Esophagus muscularis mucosa (tissue), 4 donors: ENCODE results near the gene GLCE. TPM values are rescaled to one million over a fixed set of nuclear protein-coding genes. Genes with fewer than 3 reads are reported as not detected.
"Not testable (repeated sequence)": the region's sequence is repeated elsewhere in the genome, so short reads cannot be mapped to it uniquely, and the experiment has no call there.

Source experiments
- DNase-seq: peaks from one replicate; pipeline ENCODE4 v3.0.0-alpha.2; 2017; ENCODE audit errors: extremely low spot score
- H3K27ac ChIP-seq, 4 donors: fragments of 200-600 bp; sonication (generic); replicated peaks in 1 of 4; 1 replicate in 3 of 4; 2 replicates in 1 of 4; pipeline ENCODE4 v1.5.1; 2016 to 2019; ENCODE audit warnings: mild to moderate bottlenecking in 1 of 4
- H3K27me3 ChIP-seq, 4 donors: fragments of 200-600 bp; sonication (generic); one replicate each; pipeline versions ENCODE4 v1.5.1 to v1.6.0; 2016 to 2019
- H3K36me3 ChIP-seq, 4 donors: fragments of 200-600 bp; sonication (generic); one replicate each; pipeline ENCODE4 v1.5.1; 2016 to 2019
- H3K4me1 ChIP-seq, 4 donors: fragments of 200-600 bp; sonication (generic); one replicate each; pipeline ENCODE4 v1.5.1; 2016 to 2019
- H3K4me3 ChIP-seq, 4 donors: fragments of 200-600 bp; sonication (generic); 1 replicate in 2 of 4; 2 replicates in 2 of 4; pipeline ENCODE4 v1.5.1; 2016 to 2019; ENCODE audit warnings: mild to moderate bottlenecking in 4 of 4, moderate library complexity in 1 of 4
- H3K9me3 ChIP-seq, 4 donors: fragments of 200-600 bp; sonication (generic); 1 replicate in 3 of 4; 2 replicates in 1 of 4; pipeline ENCODE4 v1.5.1; 2016 to 2019
- EP300 ChIP-seq: sonication (generic); formaldehyde crosslinking; IDR thresholded peaks from one replicate; pipeline ENCODE4 v1.6.1; 2017; ENCODE audit warnings: antibody characterized with exemption
- POLR2A ChIP-seq: fragments of 450-650 bp; IDR thresholded peaks from one replicate; pipeline ENCODE4 v1.6.1; 2017; ENCODE audit warnings: antibody characterized with exemption, moderate library complexity, mild to moderate bottlenecking, low read depth
- POLR2AphosphoS5 ChIP-seq, 2 donors: sonication (generic); formaldehyde crosslinking; IDR thresholded peaks; one replicate each; pipeline ENCODE4 v1.6.1; 2017; ENCODE audit warnings: antibody characterized with exemption in 2 of 2
- WGBS: methylation state at CpG from one replicate; pipeline ENCODE4 v1.1.5; 2018; 5-methylcytosine and 5-hydroxymethylcytosine counted together
- intact Hi-C: fragments of 100-400 bp; cut with DNase I; formaldehyde crosslinking; loops from one replicate; pipeline ENCODE4 v1.15.1; 2023
- total RNA-seq, 4 donors: library from RNA; depleted of rRNA; stranded (reverse); fragments of >200 nt; gene quantifications; one replicate each; pipeline versions ENCODE4 v1.1.0 to v1.2.1, GENCODE V29; 2016
- TF ChIP-seq, protein P1 (sequence below), 3 experiments: fragments of 200-600 bp in 2 of 3; fragments of 450-650 bp in 1 of 3; sonication (generic) in 2 of 3; IDR thresholded peaks; one replicate each; pipeline ENCODE4 v1.5.1; 2017 to 2019; ENCODE audit warnings: antibody characterized with exemption in 3 of 3, mild to moderate bottlenecking in 2 of 3, moderate library complexity in 1 of 3

Gene GLCE
- total RNA-seq, 4 donors from 2014 or later = 9.6 to 13.2 (median 9.8) TPM

DNA sequence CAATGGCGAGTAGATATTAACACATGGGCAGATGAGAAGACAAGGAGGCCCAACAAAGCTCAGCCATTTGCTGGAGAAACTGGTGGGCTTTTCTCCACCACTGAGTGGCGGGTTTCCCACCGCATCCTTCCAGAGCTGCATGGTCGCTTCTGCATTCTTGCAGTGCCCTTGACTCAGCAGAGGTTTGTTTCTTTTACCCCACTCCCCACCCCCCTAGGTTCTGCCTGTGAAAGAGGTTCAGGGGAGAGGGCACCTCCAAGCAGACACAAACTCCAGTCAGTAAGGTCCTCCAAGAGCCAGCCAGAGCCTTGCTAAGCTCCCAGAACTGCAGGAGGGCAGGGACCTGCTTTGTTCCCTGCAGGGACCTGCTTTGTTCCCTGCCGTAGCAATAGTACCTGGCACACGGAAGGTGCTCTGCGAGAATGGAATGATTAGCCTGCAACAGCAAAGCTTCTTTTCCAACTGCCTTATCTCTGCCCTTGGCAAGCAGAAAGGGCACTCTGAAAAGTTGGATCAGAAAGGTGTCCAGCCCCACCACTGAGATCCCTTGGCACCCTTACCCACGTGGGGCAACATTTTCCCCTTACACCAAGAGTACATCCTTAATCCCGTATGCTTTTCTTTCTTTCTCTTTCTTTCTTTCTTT lies 139.6 kb downstream of the GLCE start:
- TF ChIP-seq POLR2A = no peak
- 53% methylated on average over 9 of the region's 9 CpGs for WGBS
- no peak overlapping the region for H3K4me3 ChIP-seq
- intact Hi-C loops = no loop called here
- DNase-seq = no peak
- H3K36me3 ChIP-seq = no peaks in the 10 kb centered on the region
- peaks cover 13 to 16% (median 14%) of the 10 kb centered on the region in 4 donors for H3K4me1 ChIP-seq
- peaks cover 0 to 61% (median 23%) of the 10 kb centered on the region in 4 donors for H3K27me3 ChIP-seq
- no peak overlapping the region for H3K27ac ChIP-seq
- H3K9me3 ChIP-seq = no peaks in the 10 kb centered on the region

DNA sequence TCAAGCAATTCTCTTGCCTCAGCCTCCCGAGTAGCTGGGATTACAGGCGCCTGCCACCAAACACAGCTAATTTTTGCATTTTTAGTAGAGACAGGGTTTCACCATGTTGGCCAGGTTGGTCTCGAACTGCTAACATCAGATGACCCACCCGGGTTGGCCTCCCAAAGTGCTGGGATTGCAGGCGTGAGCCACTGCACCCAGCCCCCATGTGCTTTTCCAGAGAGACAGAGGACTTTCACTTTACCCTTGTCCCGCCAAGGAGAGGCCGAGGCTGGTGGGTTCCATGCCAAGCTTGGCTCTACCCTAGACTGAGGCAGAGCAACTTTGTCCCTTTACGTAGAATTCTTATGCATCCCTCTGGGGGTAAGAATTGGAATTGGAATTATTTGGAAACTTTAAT lies 140.7 kb downstream of the GLCE start:
- H3K9me3 ChIP-seq, H3K4me3 ChIP-seq, intact Hi-C loops, DNase-seq, H3K27ac ChIP-seq, H3K36me3 ChIP-seq: not testable (repeated sequence)
- Histone ChIP-seq H3K27me3 (peaks cover 0 to 61% (median 23%) of the 10 kb centered on the region in 4 donors), H3K4me1 (peaks cover 13 to 16% (median 14%) of the 10 kb centered on the region in 4 donors)
- WGBS = 96% methylated on average over 8 of the region's 8 CpGs

DNA sequence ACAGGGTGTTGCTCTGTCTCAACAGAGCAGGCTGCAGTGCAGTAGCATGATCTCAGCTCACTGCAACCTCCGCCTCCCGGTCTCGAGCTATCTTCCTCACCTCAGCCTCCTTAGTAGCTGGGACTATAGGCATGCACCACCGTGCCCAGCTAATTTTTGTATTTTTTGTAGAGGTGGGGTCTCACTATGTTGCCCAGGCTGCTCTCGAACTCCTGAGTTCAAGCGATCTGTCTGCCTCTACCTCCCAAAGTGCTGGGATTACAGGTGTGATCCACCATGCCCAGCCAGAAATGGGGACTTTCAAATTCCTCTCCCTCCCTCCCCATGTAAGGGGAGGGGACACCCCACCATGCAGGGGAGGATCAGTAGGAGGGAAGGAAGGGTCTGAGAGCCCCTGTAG lies 141.7 kb downstream of the GLCE start:
- H3K4me3 ChIP-seq, H3K27ac ChIP-seq, DNase-seq, H3K9me3 ChIP-seq, intact Hi-C loops, H3K36me3 ChIP-seq: not testable (repeated sequence)
- H3K4me1 ChIP-seq = peaks cover 13 to 16% (median 14%) of the 10 kb centered on the region in 4 donors
- H3K27me3 ChIP-seq = peaks cover 0 to 60% (median 23%) of the 10 kb centered on the region in 4 donors
- 96% methylated on average over 6 of the region's 6 CpGs for WGBS

DNA sequence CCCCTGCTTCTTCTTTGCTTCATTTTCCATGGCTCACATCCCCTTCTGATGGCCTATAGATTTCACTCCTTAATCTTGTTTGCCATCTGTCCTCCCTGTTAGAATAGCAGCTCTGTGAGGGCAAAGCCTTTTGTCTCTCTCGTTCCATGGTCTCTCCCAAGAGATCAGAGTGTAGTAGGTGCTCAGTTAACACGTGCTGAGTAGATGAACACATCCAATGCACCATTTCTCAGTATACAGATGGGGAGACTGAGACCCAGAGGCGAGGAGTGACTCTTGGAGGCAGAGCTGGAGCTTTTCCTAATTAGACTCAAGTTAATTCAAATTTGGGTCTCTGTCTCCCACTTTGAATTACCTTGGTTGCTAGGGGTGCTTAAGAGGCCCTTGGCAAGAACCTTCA lies 142.5 kb downstream of the GLCE start:
- Histone ChIP-seq H3K9me3 (no peaks in the 10 kb centered on the region), H3K36me3 (no peaks in the 10 kb centered on the region), H3K27ac (no peak overlapping the region), H3K4me3 (no peak overlapping the region), H3K27me3 (peaks cover 0 to 59% (median 21%) of the 10 kb centered on the region in 4 donors), H3K4me1 (peaks cover 13 to 16% (median 14%) of the 10 kb centered on the region in 4 donors)
- no peak for DNase-seq
- TF ChIP-seq POLR2AphosphoS5 (IDR thresholded peaks at IDR 0.05) (no peak), POLR2A (no peak), EP300 (no peak)
- TF ChIP-seq, protein P1, sequence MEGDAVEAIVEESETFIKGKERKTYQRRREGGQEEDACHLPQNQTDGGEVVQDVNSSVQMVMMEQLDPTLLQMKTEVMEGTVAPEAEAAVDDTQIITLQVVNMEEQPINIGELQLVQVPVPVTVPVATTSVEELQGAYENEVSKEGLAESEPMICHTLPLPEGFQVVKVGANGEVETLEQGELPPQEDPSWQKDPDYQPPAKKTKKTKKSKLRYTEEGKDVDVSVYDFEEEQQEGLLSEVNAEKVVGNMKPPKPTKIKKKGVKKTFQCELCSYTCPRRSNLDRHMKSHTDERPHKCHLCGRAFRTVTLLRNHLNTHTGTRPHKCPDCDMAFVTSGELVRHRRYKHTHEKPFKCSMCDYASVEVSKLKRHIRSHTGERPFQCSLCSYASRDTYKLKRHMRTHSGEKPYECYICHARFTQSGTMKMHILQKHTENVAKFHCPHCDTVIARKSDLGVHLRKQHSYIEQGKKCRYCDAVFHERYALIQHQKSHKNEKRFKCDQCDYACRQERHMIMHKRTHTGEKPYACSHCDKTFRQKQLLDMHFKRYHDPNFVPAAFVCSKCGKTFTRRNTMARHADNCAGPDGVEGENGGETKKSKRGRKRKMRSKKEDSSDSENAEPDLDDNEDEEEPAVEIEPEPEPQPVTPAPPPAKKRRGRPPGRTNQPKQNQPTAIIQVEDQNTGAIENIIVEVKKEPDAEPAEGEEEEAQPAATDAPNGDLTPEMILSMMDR (IDR thresholded peaks at IDR 0.05) = no peak
- 74% methylated on average over 3 of the region's 3 CpGs for WGBS
- intact Hi-C loops = no loop called here

DNA sequence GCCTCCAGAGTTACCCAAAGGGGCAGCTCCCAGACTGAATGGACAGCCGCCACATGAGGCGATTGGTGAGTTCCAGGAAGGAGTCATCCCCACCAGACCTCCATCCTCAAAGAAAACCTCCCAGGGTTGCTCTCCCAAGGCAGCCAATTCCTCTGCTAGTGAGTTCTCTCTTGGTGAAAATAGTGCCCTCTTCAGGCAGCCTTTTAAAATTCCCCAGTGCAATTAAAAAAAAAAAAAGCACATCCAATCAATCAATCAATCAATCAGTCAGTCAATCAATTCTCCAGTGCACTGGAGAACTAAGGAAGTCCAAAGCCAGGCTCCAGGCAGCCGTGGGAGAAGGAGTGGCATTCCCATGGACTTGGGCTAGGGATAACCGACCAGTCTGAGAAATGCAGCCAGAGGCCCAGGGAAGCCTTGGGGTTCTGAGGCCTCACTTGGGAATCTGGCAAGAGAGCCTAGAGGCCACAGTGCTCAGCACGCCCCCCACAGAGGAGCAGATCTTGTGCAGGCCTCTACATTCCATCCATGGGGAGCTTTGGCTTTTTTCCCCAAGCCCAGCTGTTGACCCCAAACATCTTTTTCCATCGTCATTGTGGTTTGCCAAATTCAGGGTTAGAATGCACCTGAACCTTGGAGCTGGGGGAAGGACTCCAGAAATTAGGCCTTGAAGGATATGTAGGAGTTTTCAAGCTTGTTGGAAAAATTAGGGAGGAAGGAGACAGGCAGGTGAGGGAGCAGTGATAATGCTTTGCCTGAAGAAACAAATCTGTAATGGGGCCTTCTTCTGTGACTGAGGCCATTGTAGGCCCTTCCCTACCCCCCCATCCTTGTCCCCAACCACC lies 143.1 kb downstream of the GLCE start:
- Histone ChIP-seq H3K36me3 (no peaks in the 10 kb centered on the region), H3K4me1 (peaks cover 11 to 13% (median 12%) of the 10 kb centered on the region in 4 donors), H3K27me3 (peaks cover 0 to 54% (median 19%) of the 10 kb centered on the region in 4 donors), H3K9me3 (no peaks in the 10 kb centered on the region), H3K27ac (no peak overlapping the region), H3K4me3 (no peak overlapping the region)
- DNase-seq = no peak
- 89% methylated on average over 6 of the region's 6 CpGs for WGBS
- no peak for TF ChIP-seq EP300
- no peak for TF ChIP-seq POLR2A
- no peak for TF ChIP-seq POLR2AphosphoS5 (IDR thresholded peaks at IDR 0.05)
- TF ChIP-seq, protein P1 (IDR thresholded peaks at IDR 0.05) = no peak
- intact Hi-C loops = no loop called here

DNA sequence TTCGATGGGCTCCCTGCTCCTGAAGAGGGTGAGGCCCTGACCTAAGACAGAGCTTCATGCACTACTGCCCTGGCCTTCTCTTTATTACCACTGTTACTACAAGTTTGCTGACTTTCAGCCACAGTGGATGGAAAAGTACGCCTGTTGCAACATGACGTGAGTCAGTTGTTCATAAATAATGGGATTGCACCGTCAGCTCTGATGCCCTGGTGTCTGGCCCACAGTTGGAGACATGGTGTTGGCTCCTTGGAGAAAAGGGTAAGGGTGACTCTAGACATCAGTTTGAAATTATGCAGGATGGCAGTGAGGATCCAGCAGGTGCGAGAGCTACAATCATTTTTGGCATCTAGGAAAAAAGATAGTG lies 143.7 kb downstream of the GLCE start:
- Histone ChIP-seq H3K4me3 (no peak overlapping the region), H3K27me3 (peaks cover 0 to 53% (median 13%) of the 10 kb centered on the region in 4 donors), H3K4me1 (peaks cover 5 to 10% (median 6%) of the 10 kb centered on the region in 4 donors), H3K27ac (no peak overlapping the region), H3K36me3 (no peaks in the 10 kb centered on the region), H3K9me3 (no peaks in the 10 kb centered on the region)
- intact Hi-C loops = no loop called here
- DNase-seq = no peak
- TF ChIP-seq POLR2AphosphoS5 (IDR thresholded peaks at IDR 0.05) (no peak), POLR2A (no peak), EP300 (no peak)
- TF ChIP-seq, protein P1 (IDR thresholded peaks at IDR 0.05) = no peak
- 57% methylated on average over 5 of the region's 5 CpGs for WGBS
